Astrocyte (in vitro differentiated cells and primary cell): ENCODE results near the gene PMM2.

Experiments
- EZH2 ChIP-seq: IDR thresholded peaks from 2 replicates; pipeline ENCODE4 v1.6.1; 2012; ENCODE audit warnings: mild to moderate bottlenecking, low read length, inconsistent platforms; ENCODE audit not compliant: insufficient read depth
- TF ChIP-seq, protein P1 (sequence below): IDR thresholded peaks from 2 replicates; pipeline ENCODE4 v1.5.1; 2011; ENCODE audit warnings: low read depth, mild to moderate bottlenecking, inconsistent platforms, low read length, moderate library complexity; ENCODE audit not compliant: insufficient read depth

- TF ChIP-seq EZH2 = no peak
- TF ChIP-seq, protein P1, sequence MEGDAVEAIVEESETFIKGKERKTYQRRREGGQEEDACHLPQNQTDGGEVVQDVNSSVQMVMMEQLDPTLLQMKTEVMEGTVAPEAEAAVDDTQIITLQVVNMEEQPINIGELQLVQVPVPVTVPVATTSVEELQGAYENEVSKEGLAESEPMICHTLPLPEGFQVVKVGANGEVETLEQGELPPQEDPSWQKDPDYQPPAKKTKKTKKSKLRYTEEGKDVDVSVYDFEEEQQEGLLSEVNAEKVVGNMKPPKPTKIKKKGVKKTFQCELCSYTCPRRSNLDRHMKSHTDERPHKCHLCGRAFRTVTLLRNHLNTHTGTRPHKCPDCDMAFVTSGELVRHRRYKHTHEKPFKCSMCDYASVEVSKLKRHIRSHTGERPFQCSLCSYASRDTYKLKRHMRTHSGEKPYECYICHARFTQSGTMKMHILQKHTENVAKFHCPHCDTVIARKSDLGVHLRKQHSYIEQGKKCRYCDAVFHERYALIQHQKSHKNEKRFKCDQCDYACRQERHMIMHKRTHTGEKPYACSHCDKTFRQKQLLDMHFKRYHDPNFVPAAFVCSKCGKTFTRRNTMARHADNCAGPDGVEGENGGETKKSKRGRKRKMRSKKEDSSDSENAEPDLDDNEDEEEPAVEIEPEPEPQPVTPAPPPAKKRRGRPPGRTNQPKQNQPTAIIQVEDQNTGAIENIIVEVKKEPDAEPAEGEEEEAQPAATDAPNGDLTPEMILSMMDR = no peak
Measured at GRCh38 chr16:8763899-8764298, 33.7 kb upstream of the PMM2 start.
